Aorta (tissue), 5 donors: ENCODE data around the gene EEFSEC. TPM values are rescaled to one million over a fixed set of nuclear protein-coding genes. Genes with fewer than 3 reads are reported as not detected.

Source experiments
- ATAC-seq: fragments of 200-7000 bp; cut with Tn5 transposase; one replicate; pipeline ENCODE4 v1.9.1; 2022; ENCODE audit warnings: moderate library complexity; ENCODE audit not compliant: low FRiP score
- DNase-seq, 2 donors: peaks; one replicate each; pipeline ENCODE4 v3.0.0-alpha.2; 2020
- H3K27ac ChIP-seq, 2 donors: one replicate each; pipeline ENCODE4 v1.5.1; 2013; ENCODE audit warnings: low read length in 2 of 2, mild to moderate bottlenecking in 2 of 2, moderate library complexity in 2 of 2, control low read depth in 1 of 2, inconsistent platforms in 1 of 2, low read depth in 1 of 2
- H3K27me3 ChIP-seq, 2 donors: one replicate each; pipeline ENCODE4 v1.6.1; 2013; ENCODE audit warnings: control low read depth in 1 of 2, low read length in 1 of 2, mild to moderate bottlenecking in 1 of 2, moderate library complexity in 1 of 2; ENCODE audit not compliant: insufficient read depth in 2 of 2, control insufficient read depth in 1 of 2
- H3K36me3 ChIP-seq, 2 donors: one replicate each; pipeline ENCODE4 v1.6.1; 2013; ENCODE audit warnings: control low read depth in 1 of 2, low read length in 1 of 2, mild to moderate bottlenecking in 1 of 2; ENCODE audit not compliant: insufficient read depth in 2 of 2, control insufficient read depth in 1 of 2
- H3K4me1 ChIP-seq, 2 donors: one replicate each; pipeline ENCODE4 v1.6.1; 2013; ENCODE audit warnings: low read length in 2 of 2, control low read depth in 1 of 2, mild to moderate bottlenecking in 1 of 2, moderate library complexity in 1 of 2; ENCODE audit not compliant: insufficient read depth in 2 of 2, control insufficient read depth in 1 of 2
- H3K4me3 ChIP-seq, 2 donors: one replicate each; pipeline ENCODE4 v1.5.1; 2013; ENCODE audit warnings: low read length in 2 of 2, control low read depth in 1 of 2, mild to moderate bottlenecking in 1 of 2
- H3K9me3 ChIP-seq: one replicate; pipeline ENCODE4 v1.6.1; 2013; ENCODE audit warnings: mild to moderate bottlenecking, low read length; ENCODE audit not compliant: control insufficient read depth
- WGBS, 2 donors: extraction: QIAGEN DNeasy Blood & Tissue Kit; methylation state at CpG; one replicate each; pipeline ENCODE4 v1.1.7; 2013; 5-methylcytosine and 5-hydroxymethylcytosine counted together
- intact Hi-C, 2 donors: fragments of 100-400 bp; cut with DNase I; formaldehyde crosslinking; loops; one replicate each; pipeline versions ENCODE4 v1.14.2 to v1.15.0; 2022
- polyA plus RNA-seq, 2 donors: library from polyadenylated mRNA; stranded (reverse); fragments of 200-250 nt; gene quantifications; one replicate each; pipeline ENCODE4 v1.2.3, GENCODE V29; 2013
- total RNA-seq, 2 donors: library from RNA; stranded (reverse); fragmentation: NEBNext Ultra II Directional; extraction: Animal tissue kit (Norgen Biotek cat#: 25700); gene quantifications; one replicate each; pipeline ENCODE4 v1.2.1, GENCODE V29; 2021
- donor health status: healthy with polysubstance abuse.
- donor health status: Bipolar disorder and iron deficiency.
- donor health status: DM: no; HTN: no; CAD: no.
- donor health status: DM: no; HTN: no; CAD: no.
- donor health status: DM: yes; HTN: yes; CAD: no.

EEFSEC gene
- total and polyA plus RNA-seq, 4 donors, result 3.5 to 18.8 (median 11.6) TPM

GRCh38 chr3:128317698-128318231 is 164.5 kb downstream of the EEFSEC start:
- no peak for DNase-seq
- 69 to 74% methylated on average over 8 of the region's 8 CpGs for WGBS, 2 donors
- H3K27me3 ChIP-seq, result no peaks in the 10 kb centered on the region
- no peak for ATAC-seq
- H3K9me3 ChIP-seq, result no peaks in the 10 kb centered on the region
- H3K4me3 ChIP-seq, result no peak overlapping the region
- intact Hi-C loops, result no loop called here
- peaks cover 0 to 3% of the 10 kb centered on the region in 2 donors for H3K36me3 ChIP-seq
- no peaks in the 10 kb centered on the region for H3K4me1 ChIP-seq
- H3K27ac ChIP-seq, result no peak overlapping the region

- 94 to 95% methylated on average over 11 of the region's 11 CpGs for WGBS, 2 donors
- H3K36me3 ChIP-seq, result peaks cover 0 to 3% of the 10 kb centered on the region in 2 donors
- H3K4me1 ChIP-seq, result no peaks in the 10 kb centered on the region
- no peak overlapping the region for H3K27ac ChIP-seq
- peak in 1 of 2 donors; percentile 39 for DNase-seq
- H3K9me3 ChIP-seq, result no peaks in the 10 kb centered on the region
- no peaks in the 10 kb centered on the region for H3K27me3 ChIP-seq
- no peak for ATAC-seq
- H3K4me3 ChIP-seq, result no peak overlapping the region
- intact Hi-C loops, result no loop called here
Measured at GRCh38 chr3:128318275-128318941, 165.1 kb downstream of the EEFSEC start.

GRCh38 chr3:128319107-128319506 is 165.8 kb downstream of the EEFSEC start:
- no peak overlapping the region for H3K4me3 ChIP-seq
- ATAC-seq, result no peak
- H3K36me3 ChIP-seq, result peaks cover 0 to 3% of the 10 kb centered on the region in 2 donors
- intact Hi-C loops, result no loop called here
- no peak overlapping the region for H3K27ac ChIP-seq
- no peaks in the 10 kb centered on the region for H3K4me1 ChIP-seq
- 96 to 97% methylated on average over 8 of the region's 8 CpGs for WGBS, 2 donors
- no peak for DNase-seq
- H3K27me3 ChIP-seq, result no peaks in the 10 kb centered on the region
- H3K9me3 ChIP-seq, result no peaks in the 10 kb centered on the region

- intact Hi-C loops, result loop anchor here in 1 of 2 donors (5.0 kb wide), 1 partner anchor 152 kb away; no protein-coding TSS in a partner anchor
- Histone ChIP-seq H3K36me3 (peaks cover 0 to 3% of the 10 kb centered on the region in 2 donors), H3K4me3 (no peak overlapping the region), H3K4me1 (no peaks in the 10 kb centered on the region), H3K9me3 (no peaks in the 10 kb centered on the region), H3K27ac (no peak overlapping the region), H3K27me3 (no peaks in the 10 kb centered on the region)
- WGBS, 2 donors, result 91 to 94% methylated on average over 6 of the region's 6 CpGs
- no peak for ATAC-seq
- no peak for DNase-seq
Measured at GRCh38 chr3:128319741-128320141, 166.5 kb downstream of the EEFSEC start.

- no peaks in the 10 kb centered on the region for H3K4me1 ChIP-seq
- DNase-seq (peak in 1 of 2 donors; percentile 53), ATAC-seq (no peak)
- H3K9me3 ChIP-seq, result no peaks in the 10 kb centered on the region
- H3K27ac ChIP-seq, result no peak overlapping the region
- no peak overlapping the region for H3K4me3 ChIP-seq
- intact Hi-C loops, result loop anchor here in 1 of 2 donors (5.0 kb wide), 1 partner anchor 153 kb away; no protein-coding TSS in a partner anchor
- H3K36me3 ChIP-seq, result peaks cover 0 to 3% of the 10 kb centered on the region in 2 donors
- H3K27me3 ChIP-seq, result no peaks in the 10 kb centered on the region
- 94% methylated on average over 8 of the region's 8 CpGs for WGBS, 2 donors
Measured at GRCh38 chr3:128320551-128321340, 167.5 kb downstream of the EEFSEC start.

- H3K4me3 ChIP-seq, result no peak overlapping the region
- intact Hi-C loops, result loop anchor here in 1 of 2 donors (5.0 kb wide), 1 partner anchor 154 kb away; no protein-coding TSS in a partner anchor
- H3K27me3 ChIP-seq, result no peaks in the 10 kb centered on the region
- DNase-seq, result no peak
- H3K9me3 ChIP-seq, result no peaks in the 10 kb centered on the region
- no peak overlapping the region for H3K27ac ChIP-seq
- H3K4me1 ChIP-seq, result no peaks in the 10 kb centered on the region
- H3K36me3 ChIP-seq, result peaks cover 0 to 3% of the 10 kb centered on the region in 2 donors
- ATAC-seq, result no peak
- WGBS, 2 donors, result 95 to 96% methylated on average over 4 of the region's 4 CpGs
Measured at GRCh38 chr3:128321418-128321817, 168.1 kb downstream of the EEFSEC start.

GRCh38 chr3:128322030-128323022 is 169.0 kb downstream of the EEFSEC start:
- Histone ChIP-seq H3K4me1 (no peaks in the 10 kb centered on the region), H3K9me3 (no peaks in the 10 kb centered on the region), H3K4me3 (no peak overlapping the region), H3K36me3 (peaks cover 0 to 3% of the 10 kb centered on the region in 2 donors), H3K27me3 (no peaks in the 10 kb centered on the region), H3K27ac (no peak overlapping the region)
- 84 to 87% methylated on average over 14 of the region's 14 CpGs for WGBS, 2 donors
- DNase-seq (peak; percentile 63 to 79), ATAC-seq (no peak)
- intact Hi-C loops, result loop anchor here in 1 of 2 donors (5.0 kb wide), 1 partner anchor 155 kb away; no protein-coding TSS in a partner anchor
